Caki2 (cell line): ENCODE data around the gene HAUS8. TPM values are rescaled to one million over a fixed set of nuclear protein-coding genes. Genes with fewer than 3 reads are reported as not detected.
"Not testable (repeated sequence)": the region's sequence is repeated elsewhere in the genome, so short reads cannot be mapped to it uniquely, and the experiment has no call there.

Experiments
- DNase-seq: peaks from one replicate; pipeline ENCODE4 v3.0.0-alpha.2; 2015; ENCODE audit warnings: low read depth
- in situ Hi-C: cut with HindIII; loops from 2 replicates; pipeline ENCODE4 v1.10.0; 2016; ENCODE audit warnings: low sequenced_read_pairs, low pct_unique_long_range_greater_than_20kb, mixed read lengths
- total RNA-seq: library from RNA; depleted of rRNA; stranded (reverse); fragments of >200 nt; shearing (Covaris generic); gene quantifications from 2 replicates; pipeline ENCODE4 v1.2.3, GENCODE V29; 2014; ENCODE audit warnings: low replicate concordance

The HAUS8 gene
- total RNA-seq, 1 experiment from 2014 or later = 24.2 TPM

- in situ Hi-C loops = no loop called here
- DNase-seq = peak; percentile 57
Observed at GRCh38 chr19:17049711-17050280, 25.5 kb downstream of the HAUS8 start.

- in situ Hi-C loops = no loop called here
- no peak for DNase-seq
Observed at GRCh38 chr19:17048885-17049453, 26.3 kb downstream of the HAUS8 start.

- DNase-seq = no peak
- in situ Hi-C loops = no loop called here
Observed at GRCh38 chr19:17045907-17046502, 29.2 kb downstream of the HAUS8 start.

GRCh38 chr19:17043744-17044143 lies 31.5 kb downstream of the HAUS8 start:
- in situ Hi-C loops = no loop called here
- DNase-seq = no peak

- in situ Hi-C loops = no loop called here
Observed at GRCh38 chr19:17041976-17042375, 33.3 kb downstream of the HAUS8 start.

GRCh38 chr19:17037966-17038500 lies 37.2 kb downstream of the HAUS8 start:
- in situ Hi-C loops = no loop called here

More at GRCh38 chr19:17041976-17042375, 33.3 kb downstream of the HAUS8 start:
- no peak for DNase-seq

GRCh38 chr19:17037184-17037583 lies 38.1 kb downstream of the HAUS8 start:
- in situ Hi-C loops = no loop called here
- no peak for DNase-seq

More at GRCh38 chr19:17037966-17038500, 37.2 kb downstream of the HAUS8 start:
- DNase-seq = no peak

- no peak for DNase-seq
- in situ Hi-C loops = no loop called here
Observed at GRCh38 chr19:17036640-17037039, 38.6 kb downstream of the HAUS8 start.

GRCh38 chr19:17035842-17036424 lies 39.3 kb downstream of the HAUS8 start:
- no peak for DNase-seq
- in situ Hi-C loops = no loop called here

- DNase-seq = no peak
- in situ Hi-C loops = no loop called here
Observed at GRCh38 chr19:17031741-17032140, 43.5 kb downstream of the HAUS8 start.

- no peak for DNase-seq
- in situ Hi-C loops = no loop called here
Observed at GRCh38 chr19:17027535-17027975, 47.7 kb downstream of the HAUS8 start.

- no peak for DNase-seq
- in situ Hi-C loops = no loop called here
Observed at GRCh38 chr19:17026706-17027534, 48.3 kb downstream of the HAUS8 start, which contains the start of gene CPAMD8. Gene CPAMD8 (minus strand): TSS chr19:17026810. CDS start chr19:17026642, 168 bp downstream.

- in situ Hi-C loops = no loop called here
Observed at GRCh38 chr19:17025991-17026658, 49.1 kb downstream of the HAUS8 start.

GRCh38 chr19:17025361-17025760 lies 49.9 kb downstream of the HAUS8 start:
- DNase-seq = no peak
- in situ Hi-C loops = no loop called here

More at GRCh38 chr19:17025991-17026658, 49.1 kb downstream of the HAUS8 start:
- no peak for DNase-seq

GRCh38 chr19:17024941-17025340 lies 50.3 kb downstream of the HAUS8 start:
- DNase-seq, in situ Hi-C loops: not testable (repeated sequence)

- in situ Hi-C loops = no loop called here
- DNase-seq = no peak
Observed at GRCh38 chr19:17023805-17024204, 51.4 kb downstream of the HAUS8 start.

- no peak for DNase-seq
- in situ Hi-C loops = no loop called here
Observed at GRCh38 chr19:17022738-17023137, 52.5 kb downstream of the HAUS8 start.
